Keratinocyte (primary cell): ENCODE measurements around the gene CFAP54. TPM values are rescaled to one million over a fixed set of nuclear protein-coding genes. Genes with fewer than 3 reads are reported as not detected.

Experiments used
- DNase-seq: peaks from one replicate; pipeline ENCODE4 v3.0.0-alpha.2; 2011; ENCODE audit warnings: low read depth, missing footprints, low spot score
- FAIRE-seq: peaks from 2 replicates; lab custom pipeline; 2011; peaks lifted over from hg19 to GRCh38; lab: Jason Lieb, UNC
- H2AFZ ChIP-seq: 2 replicates; pipeline ENCODE4 v1.6.0; 2012; ENCODE audit warnings: low read length, control low read depth, inconsistent platforms; ENCODE audit not compliant: control insufficient read depth
- H3K27ac ChIP-seq: 2 replicates; pipeline ENCODE4 v1.5.1; 2011; ENCODE audit warnings: low read length; ENCODE audit not compliant: control insufficient read depth, insufficient read depth
- H3K27me3 ChIP-seq: 3 replicates; pipeline ENCODE4 v1.6.0; 2011; ENCODE audit warnings: low read length; ENCODE audit not compliant: control insufficient read depth, insufficient read depth; ENCODE audit errors: extremely low read depth
- H3K36me3 ChIP-seq, 2 experiments: 2 replicates in 1 of 2; 3 replicates in 1 of 2; pipeline ENCODE4 v1.5.1; 2011; ENCODE audit warnings: low read length in 2 of 2, mild to moderate bottlenecking in 1 of 2; ENCODE audit not compliant: control insufficient read depth in 2 of 2, insufficient read depth in 2 of 2; ENCODE audit errors: extremely low read depth in 1 of 2
- H3K4me1 ChIP-seq: 3 replicates; pipeline ENCODE4 v1.5.1; 2011; ENCODE audit warnings: low read length; ENCODE audit not compliant: control insufficient read depth, insufficient read depth; ENCODE audit errors: extremely low read depth
- H3K4me2 ChIP-seq: 3 replicates; pipeline ENCODE4 v1.6.0; 2011; ENCODE audit warnings: low read depth, low read length; ENCODE audit not compliant: control insufficient read depth, insufficient read depth; ENCODE audit errors: extremely low read depth
- H3K4me3 ChIP-seq, 3 experiments: fragments of 200-600 bp in 1 of 3; sonication (generic) in 1 of 3; 2 replicates in 2 of 3; 3 replicates in 1 of 3; pipeline ENCODE4 v1.5.1; 2011 to 2016; ENCODE audit warnings: low read length in 3 of 3, mild to moderate bottlenecking in 3 of 3, control low read depth in 2 of 3, inconsistent platforms in 1 of 3, low read depth in 1 of 3, mixed read lengths in 1 of 3, mixed run types in 1 of 3, moderate library complexity in 1 of 3; ENCODE audit not compliant: control insufficient read depth in 2 of 3, insufficient read depth in 2 of 3; ENCODE audit errors: extremely low read depth in 1 of 3
- H3K79me2 ChIP-seq: 2 replicates; pipeline ENCODE4 v1.6.0; 2012; ENCODE audit warnings: low read length; ENCODE audit not compliant: control insufficient read depth, insufficient read depth
- H3K9ac ChIP-seq: 3 replicates; pipeline ENCODE4 v1.6.0; 2011; ENCODE audit warnings: low read length; ENCODE audit not compliant: control insufficient read depth, insufficient read depth; ENCODE audit errors: extremely low read depth
- H3K9me1 ChIP-seq: 3 replicates; pipeline ENCODE4 v1.6.0; 2011; ENCODE audit warnings: low read length; ENCODE audit not compliant: control insufficient read depth, insufficient read depth; ENCODE audit errors: extremely low read depth
- H3K9me3 ChIP-seq: 2 replicates; pipeline ENCODE4 v1.5.1; 2012; ENCODE audit warnings: low read depth, low read length; ENCODE audit not compliant: control insufficient read depth
- H4K20me1 ChIP-seq: 3 replicates; pipeline ENCODE4 v1.6.0; 2011; ENCODE audit warnings: low read length; ENCODE audit not compliant: control insufficient read depth, insufficient read depth; ENCODE audit errors: extremely low read depth
- EZH2 ChIP-seq: IDR thresholded peaks from one replicate; pipeline ENCODE4 v1.6.1; 2012; ENCODE audit warnings: inconsistent platforms, mild to moderate bottlenecking, low read length, moderate library complexity
- dilution Hi-C: fragments of 300-500 bp; cut with MboI; formaldehyde crosslinking; loops from one replicate; pipeline ENCODE4 v1.7.0; 2020; ENCODE audit warnings: low sequenced_read_pairs; ENCODE audit not compliant: extremely low pct_ligation_motif_present
- polyA plus RNA-seq, 5 experiments: library from polyadenylated mRNA; depleted of rRNA in 3 of 5; stranded (reverse) in 3 of 5; stranded (forward) in 1 of 5; unstranded in 1 of 5; fragments of >200 nt; gene quantifications; 1 replicate in 1 of 5; 2 replicates in 3 of 5; 3 replicates in 1 of 5; pipeline versions ENCODE4 v1.2.1 to v1.2.3, GENCODE V29; 2011 to 2012; ENCODE audit warnings: missing spikeins in 2 of 5, low read depth in 1 of 5, low replicate concordance in 1 of 5
- TF ChIP-seq, protein P1 (sequence below), 3 experiments: IDR thresholded peaks in 1 of 3; conservative IDR thresholded peaks in 1 of 3; optimal IDR thresholded peaks in 1 of 3; 2 replicates in 2 of 3; 3 replicates in 1 of 3; pipeline versions ENCODE3 to v1.5.1; 2011; ENCODE audit warnings: low read length in 3 of 3, mild to moderate bottlenecking in 3 of 3, moderate library complexity in 2 of 3, control low read depth in 1 of 3, inconsistent platforms in 1 of 3; ENCODE audit not compliant: insufficient read depth in 2 of 3; ENCODE audit errors: extremely low read depth in 1 of 3

Gene CFAP54
- polyA plus RNA-seq, 1 donor (not counting 4 experiments of a cell fraction or from before 2014, with no cell fraction given), result 1.2 TPM

DNA sequence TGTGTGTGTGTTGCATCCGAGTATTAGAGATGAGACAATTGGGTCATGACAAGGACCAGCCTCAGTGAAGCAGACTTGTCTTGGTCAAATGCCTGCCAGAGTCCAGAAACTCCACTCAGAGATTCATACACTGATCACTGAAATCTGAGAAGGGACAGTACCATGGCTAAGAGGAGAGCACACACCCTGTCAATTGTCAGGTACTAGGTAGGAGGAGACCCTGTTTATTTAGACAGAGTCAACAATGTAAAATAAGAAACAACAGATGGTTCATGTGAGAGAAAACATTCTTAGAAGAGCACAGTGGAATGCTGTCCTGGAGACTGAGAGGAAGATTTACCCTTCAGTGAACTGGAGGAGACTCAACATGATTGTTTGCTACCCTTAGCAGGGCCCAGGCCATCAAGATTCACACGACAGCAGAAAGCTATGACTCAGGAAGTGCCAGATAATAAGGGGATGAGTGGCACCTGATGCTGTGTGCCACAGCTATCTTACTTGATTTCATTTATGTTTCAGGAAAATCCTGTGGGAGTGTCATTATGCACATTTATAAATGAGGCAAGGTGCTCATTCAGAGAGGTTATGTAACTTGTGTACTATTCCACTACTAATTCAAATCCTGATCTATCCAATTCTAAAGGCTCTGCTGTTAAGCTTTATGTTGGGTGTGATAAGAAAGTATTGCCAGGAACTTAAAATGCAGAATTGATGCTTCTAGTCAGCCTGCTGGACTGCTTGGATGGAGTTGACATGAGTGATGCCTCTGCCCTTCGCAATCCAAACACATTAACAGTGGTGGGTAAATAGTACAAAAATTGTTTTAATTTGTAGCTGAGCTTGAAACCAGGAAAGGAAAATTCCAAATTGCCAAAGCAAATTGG lies 281.1 kb downstream of the CFAP54 start:
- H3K9me1 ChIP-seq, result no peaks in the 10 kb centered on the region
- no peaks in the 10 kb centered on the region for H3K4me1 ChIP-seq
- DNase-seq (no peak), FAIRE-seq (no peak)
- H4K20me1 ChIP-seq, result no peaks in the 10 kb centered on the region
- no peaks in the 10 kb centered on the region for H3K9me3 ChIP-seq
- H3K9ac ChIP-seq, result no peak overlapping the region
- H3K79me2 ChIP-seq, result no peaks in the 10 kb centered on the region
- H3K27ac ChIP-seq, result no peak overlapping the region
- H3K36me3 ChIP-seq, result no peaks in the 10 kb centered on the region
- H3K4me2 ChIP-seq, result no peak overlapping the region
- no peak for TF ChIP-seq EZH2
- TF ChIP-seq, protein P1, sequence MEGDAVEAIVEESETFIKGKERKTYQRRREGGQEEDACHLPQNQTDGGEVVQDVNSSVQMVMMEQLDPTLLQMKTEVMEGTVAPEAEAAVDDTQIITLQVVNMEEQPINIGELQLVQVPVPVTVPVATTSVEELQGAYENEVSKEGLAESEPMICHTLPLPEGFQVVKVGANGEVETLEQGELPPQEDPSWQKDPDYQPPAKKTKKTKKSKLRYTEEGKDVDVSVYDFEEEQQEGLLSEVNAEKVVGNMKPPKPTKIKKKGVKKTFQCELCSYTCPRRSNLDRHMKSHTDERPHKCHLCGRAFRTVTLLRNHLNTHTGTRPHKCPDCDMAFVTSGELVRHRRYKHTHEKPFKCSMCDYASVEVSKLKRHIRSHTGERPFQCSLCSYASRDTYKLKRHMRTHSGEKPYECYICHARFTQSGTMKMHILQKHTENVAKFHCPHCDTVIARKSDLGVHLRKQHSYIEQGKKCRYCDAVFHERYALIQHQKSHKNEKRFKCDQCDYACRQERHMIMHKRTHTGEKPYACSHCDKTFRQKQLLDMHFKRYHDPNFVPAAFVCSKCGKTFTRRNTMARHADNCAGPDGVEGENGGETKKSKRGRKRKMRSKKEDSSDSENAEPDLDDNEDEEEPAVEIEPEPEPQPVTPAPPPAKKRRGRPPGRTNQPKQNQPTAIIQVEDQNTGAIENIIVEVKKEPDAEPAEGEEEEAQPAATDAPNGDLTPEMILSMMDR (optimal IDR thresholded peaks at IDR 0.05 in 1 of 3, IDR thresholded peaks at IDR 0.05 in 1 of 3, conservative IDR thresholded peaks at IDR 0.05 in 1 of 3; ENCODE audit: extremely low read depth in 1 of 3, insufficient read depth in 2 of 3, low read length in 3 of 3), result no peak
- H3K4me3 ChIP-seq, result no peak overlapping the region
- H3K27me3 ChIP-seq, result no peaks in the 10 kb centered on the region
- dilution Hi-C loops, result no loop called here
- no peak overlapping the region for H2AFZ ChIP-seq

DNA sequence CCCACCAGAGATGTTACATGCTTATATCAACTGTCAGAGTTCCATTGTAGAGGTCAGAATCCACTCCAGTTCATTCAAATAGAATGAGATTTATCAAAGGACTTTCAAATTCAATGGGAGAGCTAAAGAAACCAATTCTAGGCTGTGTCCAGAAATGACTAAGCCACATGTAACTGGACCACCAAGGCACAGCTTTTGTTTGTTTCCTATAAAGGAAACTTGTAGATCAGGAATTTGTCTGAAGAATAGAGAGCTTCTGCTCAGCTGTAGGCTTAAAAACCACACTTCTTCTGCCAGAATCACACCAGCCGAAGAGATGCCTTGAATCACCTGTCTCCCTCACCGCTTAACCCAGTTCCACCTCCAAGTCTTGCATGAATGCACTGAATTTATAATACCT lies 283.7 kb downstream of the CFAP54 start:
- FAIRE-seq, result no peak
- Histone ChIP-seq H3K36me3 (no peaks in the 10 kb centered on the region), H3K4me3 (no peak overlapping the region), H4K20me1 (no peaks in the 10 kb centered on the region), H3K27me3 (no peaks in the 10 kb centered on the region), H3K9me3 (no peaks in the 10 kb centered on the region), H3K9ac (no peak overlapping the region), H3K4me1 (no peaks in the 10 kb centered on the region), H2AFZ (no peak overlapping the region), H3K4me2 (no peak overlapping the region), H3K27ac (no peak overlapping the region), H3K9me1 (no peaks in the 10 kb centered on the region), H3K79me2 (no peaks in the 10 kb centered on the region)
- no peak for DNase-seq
- dilution Hi-C loops, result no loop called here
- TF ChIP-seq, protein P1 (optimal IDR thresholded peaks at IDR 0.05 in 1 of 3, IDR thresholded peaks at IDR 0.05 in 1 of 3, conservative IDR thresholded peaks at IDR 0.05 in 1 of 3; ENCODE audit: extremely low read depth in 1 of 3, insufficient read depth in 2 of 3, low read length in 3 of 3), result no peak
- no peak for TF ChIP-seq EZH2
